Measurements from ENCODE around the gene KIF16B.
A peak's percentile ranks its signal among the peaks of the same experiment; 100 is the strongest.

The KIF16B gene

DNA sequence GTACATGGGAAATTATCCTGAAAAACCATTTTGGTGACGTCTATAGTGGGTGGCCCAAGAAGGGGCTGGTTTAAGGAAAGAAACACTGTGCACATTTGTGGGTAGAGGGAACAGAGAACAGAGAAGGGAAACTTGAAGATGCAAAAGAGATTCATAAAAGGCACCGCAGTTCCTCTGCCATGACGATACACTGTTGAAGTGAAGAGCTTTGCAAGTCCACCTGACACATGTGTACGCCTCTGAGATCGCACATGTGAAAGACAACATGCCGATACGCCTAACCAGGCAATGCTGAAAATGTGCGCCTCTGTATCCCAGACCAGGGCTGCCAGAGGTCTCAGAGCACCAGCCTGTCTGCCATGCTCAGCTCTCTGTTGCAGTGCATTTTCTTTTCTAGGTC is 180.9 kb downstream of the KIF16B start:
- Histone ChIP-seq H3K4me3 (ENCODE audit: insufficient read depth in 1 of 2, low read depth in 1 of 2, low read length in 2 of 2) (no peak overlapping the region), H3K9me3 (ENCODE audit: control insufficient read depth, low read length) (no peaks in the 10 kb centered on the region), H3K18ac (ENCODE audit: low read depth in 1 of 2, low read length in 2 of 2) (no peak overlapping the region), H2BK15ac (ENCODE audit: low read depth, poor library complexity, severe bottlenecking) (no peak overlapping the region), H2BK5ac (ENCODE audit: low read depth, low read length, poor library complexity, severe bottlenecking) (no peak overlapping the region), H2AK5ac (ENCODE audit: low read length, severe bottlenecking) (no peak overlapping the region), H2BK120ac (ENCODE audit: low read depth, low read length) (no peak overlapping the region), H3K4me1 (ENCODE audit: control insufficient read depth, insufficient read depth, low read depth, low read length) (no peaks in the 10 kb centered on the region), H3K27me3 (ENCODE audit: control insufficient read depth in 1 of 2, insufficient read depth in 1 of 2, low read length in 2 of 2) (no peaks in the 10 kb centered on the region), H3K4me2 (ENCODE audit: low read length, poor library complexity, severe bottlenecking) (no peak overlapping the region), H3K14ac (ENCODE audit: low read length in 2 of 2) (peak overlapping the region in 1 of 2 experiments; percentile 36), H3K9ac (ENCODE audit: low read length) (no peak overlapping the region), H3K36me3 (ENCODE audit: control insufficient read depth in 1 of 2, insufficient read depth in 2 of 2, low read depth in 1 of 2, low read length in 2 of 2) (peaks cover 3 to 9% of the 10 kb centered on the region in 2 experiments), H3K27ac (ENCODE audit: low read length, poor library complexity, severe bottlenecking) (no peak overlapping the region), H4K91ac (ENCODE audit: low read length) (no peak overlapping the region), H3K79me1 (replicated peaks; ENCODE audit: low read length, poor library complexity, severe bottlenecking) (no peaks in the 10 kb centered on the region), H2BK12ac (ENCODE audit: low read length in 2 of 2) (no peak overlapping the region), H2AFZ (ENCODE audit: low read depth, low read length) (no peak overlapping the region), H3K4ac (ENCODE audit: low read depth in 1 of 2, low read length in 2 of 2) (no peak overlapping the region), H3K23ac (ENCODE audit: low read length in 2 of 2) (no peak overlapping the region), H4K8ac (ENCODE audit: low read length) (no peak overlapping the region)
- WGBS: 98% methylated on average over 8 of the region's 8 CpGs
- no peak for DNase-seq

- Histone ChIP-seq H2BK15ac (ENCODE audit: low read depth, poor library complexity, severe bottlenecking) (no peak overlapping the region), H3K9ac (ENCODE audit: low read length) (no peak overlapping the region), H2AK5ac (ENCODE audit: low read length, severe bottlenecking) (no peak overlapping the region), H3K27ac (ENCODE audit: low read length, poor library complexity, severe bottlenecking) (no peak overlapping the region), H3K27me3 (ENCODE audit: control insufficient read depth in 1 of 2, insufficient read depth in 1 of 2, low read length in 2 of 2) (no peaks in the 10 kb centered on the region), H2AFZ (ENCODE audit: low read depth, low read length) (no peak overlapping the region), H2BK120ac (ENCODE audit: low read depth, low read length) (no peak overlapping the region), H3K4me2 (ENCODE audit: low read length, poor library complexity, severe bottlenecking) (no peak overlapping the region), H2BK5ac (ENCODE audit: low read depth, low read length, poor library complexity, severe bottlenecking) (no peak overlapping the region), H3K4ac (ENCODE audit: low read depth in 1 of 2, low read length in 2 of 2) (no peak overlapping the region), H3K4me3 (ENCODE audit: insufficient read depth in 1 of 2, low read depth in 1 of 2, low read length in 2 of 2) (no peak overlapping the region), H4K8ac (ENCODE audit: low read length) (no peak overlapping the region), H3K23ac (ENCODE audit: low read length in 2 of 2) (no peak overlapping the region), H4K91ac (ENCODE audit: low read length) (no peak overlapping the region), H2BK12ac (ENCODE audit: low read length in 2 of 2) (no peak overlapping the region), H3K18ac (ENCODE audit: low read depth in 1 of 2, low read length in 2 of 2) (no peak overlapping the region), H3K79me1 (replicated peaks; ENCODE audit: low read length, poor library complexity, severe bottlenecking) (no peaks in the 10 kb centered on the region), H3K36me3 (ENCODE audit: control insufficient read depth in 1 of 2, insufficient read depth in 2 of 2, low read depth in 1 of 2, low read length in 2 of 2) (peaks cover 3 to 9% of the 10 kb centered on the region in 2 experiments), H3K9me3 (ENCODE audit: control insufficient read depth, low read length) (no peaks in the 10 kb centered on the region), H3K4me1 (ENCODE audit: control insufficient read depth, insufficient read depth, low read depth, low read length) (no peaks in the 10 kb centered on the region), H3K14ac (ENCODE audit: low read length in 2 of 2) (no peak overlapping the region)
- no peak for DNase-seq
- 97% methylated on average over 4 of the region's 4 CpGs for WGBS
These were observed 182.3 kb downstream of the KIF16B start for GRCh38 chr20:16390991-16391390.

- no peak overlapping the region for H2AK5ac ChIP-seq (ENCODE audit: low read length, severe bottlenecking)
- no peaks in the 10 kb centered on the region for H3K27me3 ChIP-seq (ENCODE audit: control insufficient read depth in 1 of 2, insufficient read depth in 1 of 2, low read length in 2 of 2)
- no peak overlapping the region for H2BK5ac ChIP-seq (ENCODE audit: low read depth, low read length, poor library complexity, severe bottlenecking)
- no peak overlapping the region for H3K23ac ChIP-seq (ENCODE audit: low read length in 2 of 2)
- H3K79me1 ChIP-seq (replicated peaks; ENCODE audit: low read length, poor library complexity, severe bottlenecking): no peaks in the 10 kb centered on the region
- H3K36me3 ChIP-seq (ENCODE audit: control insufficient read depth in 1 of 2, insufficient read depth in 2 of 2, low read depth in 1 of 2, low read length in 2 of 2): peaks cover 3 to 19% of the 10 kb centered on the region in 2 experiments
- no peak overlapping the region for H4K91ac ChIP-seq (ENCODE audit: low read length)
- no peak overlapping the region for H3K9ac ChIP-seq (ENCODE audit: low read length)
- H4K8ac ChIP-seq (ENCODE audit: low read length): no peak overlapping the region
- H3K18ac ChIP-seq (ENCODE audit: low read depth in 1 of 2, low read length in 2 of 2): no peak overlapping the region
- H2BK120ac ChIP-seq (ENCODE audit: low read depth, low read length): no peak overlapping the region
- whole genome bisulfite sequencing: 97% methylated on average over 6 of the region's 6 CpGs
- no peak overlapping the region for H2AFZ ChIP-seq (ENCODE audit: low read depth, low read length)
- DNase-seq: no peak
- H3K27ac ChIP-seq (ENCODE audit: low read length, poor library complexity, severe bottlenecking): no peak overlapping the region
- no peak overlapping the region for H3K14ac ChIP-seq (ENCODE audit: low read length in 2 of 2)
- no peak overlapping the region for H2BK15ac ChIP-seq (ENCODE audit: low read depth, poor library complexity, severe bottlenecking)
- H3K9me3 ChIP-seq (ENCODE audit: control insufficient read depth, low read length): no peaks in the 10 kb centered on the region
- H3K4me1 ChIP-seq (ENCODE audit: control insufficient read depth, insufficient read depth, low read depth, low read length): no peaks in the 10 kb centered on the region
- H2BK12ac ChIP-seq (ENCODE audit: low read length in 2 of 2): no peak overlapping the region
- H3K4me2 ChIP-seq (ENCODE audit: low read length, poor library complexity, severe bottlenecking): no peak overlapping the region
- no peak overlapping the region for H3K4ac ChIP-seq (ENCODE audit: low read depth in 1 of 2, low read length in 2 of 2)
- no peak overlapping the region for H3K4me3 ChIP-seq (ENCODE audit: insufficient read depth in 1 of 2, low read depth in 1 of 2, low read length in 2 of 2)
These were observed 184.5 kb downstream of the KIF16B start for GRCh38 chr20:16388731-16389130.

- WGBS: 99% methylated on average over 6 of the region's 6 CpGs
- no peak overlapping the region for H3K4me3 ChIP-seq (ENCODE audit: insufficient read depth in 1 of 2, low read depth in 1 of 2, low read length in 2 of 2)
- no peak overlapping the region for H3K23ac ChIP-seq (ENCODE audit: low read length in 2 of 2)
- H3K79me1 ChIP-seq (replicated peaks; ENCODE audit: low read length, poor library complexity, severe bottlenecking): no peaks in the 10 kb centered on the region
- no peak overlapping the region for H4K91ac ChIP-seq (ENCODE audit: low read length)
- no peak overlapping the region for H2AFZ ChIP-seq (ENCODE audit: low read depth, low read length)
- no peak overlapping the region for H2BK12ac ChIP-seq (ENCODE audit: low read length in 2 of 2)
- H3K14ac ChIP-seq (ENCODE audit: low read length in 2 of 2): no peak overlapping the region
- H4K8ac ChIP-seq (ENCODE audit: low read length): no peak overlapping the region
- peaks cover 3 to 21% of the 10 kb centered on the region in 2 experiments for H3K36me3 ChIP-seq (ENCODE audit: control insufficient read depth in 1 of 2, insufficient read depth in 2 of 2, low read depth in 1 of 2, low read length in 2 of 2)
- H3K4ac ChIP-seq (ENCODE audit: low read depth in 1 of 2, low read length in 2 of 2): no peak overlapping the region
- H3K27ac ChIP-seq (ENCODE audit: low read length, poor library complexity, severe bottlenecking): no peak overlapping the region
- H3K4me2 ChIP-seq (ENCODE audit: low read length, poor library complexity, severe bottlenecking): no peak overlapping the region
- no peak overlapping the region for H2AK5ac ChIP-seq (ENCODE audit: low read length, severe bottlenecking)
- H3K27me3 ChIP-seq (ENCODE audit: control insufficient read depth in 1 of 2, insufficient read depth in 1 of 2, low read length in 2 of 2): no peaks in the 10 kb centered on the region
- H3K9ac ChIP-seq (ENCODE audit: low read length): no peak overlapping the region
- no peak overlapping the region for H2BK15ac ChIP-seq (ENCODE audit: low read depth, poor library complexity, severe bottlenecking)
- no peak overlapping the region for H2BK120ac ChIP-seq (ENCODE audit: low read depth, low read length)
- no peaks in the 10 kb centered on the region for H3K9me3 ChIP-seq (ENCODE audit: control insufficient read depth, low read length)
- no peaks in the 10 kb centered on the region for H3K4me1 ChIP-seq (ENCODE audit: control insufficient read depth, insufficient read depth, low read depth, low read length)
- DNase-seq: no peak
- H3K18ac ChIP-seq (ENCODE audit: low read depth in 1 of 2, low read length in 2 of 2): no peak overlapping the region
- no peak overlapping the region for H2BK5ac ChIP-seq (ENCODE audit: low read depth, low read length, poor library complexity, severe bottlenecking)
These were observed 185.6 kb downstream of the KIF16B start for GRCh38 chr20:16387666-16388065.

Data from mesenchymal stem cell (in vitro differentiated cells and primary cell).